Breast epithelium (tissue), 3 donors: ENCODE data around the gene RBP5.

Source experiments
- POLR2A ChIP-seq: fragments of 450-650 bp; IDR thresholded peaks from one replicate; pipeline ENCODE4 v1.6.1; 2016; ENCODE audit warnings: antibody characterized with exemption, mild to moderate bottlenecking, moderate library complexity
- TF ChIP-seq, protein P1 (sequence below), 3 donors: fragments of 450-650 bp; IDR thresholded peaks; one replicate each; pipeline ENCODE4 v1.5.1; 2016 to 2017; ENCODE audit warnings: antibody characterized with exemption in 3 of 3, mild to moderate bottlenecking in 3 of 3, moderate library complexity in 3 of 3

DNA sequence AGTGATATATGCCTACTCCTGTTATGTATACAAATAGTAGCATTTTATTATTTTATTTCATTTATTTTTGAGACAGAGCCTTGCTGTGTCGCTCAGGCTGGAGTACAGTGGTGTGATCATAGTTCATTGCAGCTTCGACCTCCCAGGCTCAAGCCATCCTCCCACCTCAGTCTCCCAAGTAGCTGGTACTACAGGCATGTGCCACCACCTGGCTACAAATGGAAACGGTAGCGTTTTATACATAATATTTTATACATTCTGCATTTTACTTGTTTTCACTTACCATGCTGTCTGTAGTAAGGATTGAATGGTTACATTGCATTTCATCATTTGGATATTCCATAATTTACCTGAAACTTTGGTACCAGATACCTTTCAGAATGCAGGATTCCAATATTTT lies 50.5 kb downstream of the RBP5 start:
- TF ChIP-seq, protein P1, sequence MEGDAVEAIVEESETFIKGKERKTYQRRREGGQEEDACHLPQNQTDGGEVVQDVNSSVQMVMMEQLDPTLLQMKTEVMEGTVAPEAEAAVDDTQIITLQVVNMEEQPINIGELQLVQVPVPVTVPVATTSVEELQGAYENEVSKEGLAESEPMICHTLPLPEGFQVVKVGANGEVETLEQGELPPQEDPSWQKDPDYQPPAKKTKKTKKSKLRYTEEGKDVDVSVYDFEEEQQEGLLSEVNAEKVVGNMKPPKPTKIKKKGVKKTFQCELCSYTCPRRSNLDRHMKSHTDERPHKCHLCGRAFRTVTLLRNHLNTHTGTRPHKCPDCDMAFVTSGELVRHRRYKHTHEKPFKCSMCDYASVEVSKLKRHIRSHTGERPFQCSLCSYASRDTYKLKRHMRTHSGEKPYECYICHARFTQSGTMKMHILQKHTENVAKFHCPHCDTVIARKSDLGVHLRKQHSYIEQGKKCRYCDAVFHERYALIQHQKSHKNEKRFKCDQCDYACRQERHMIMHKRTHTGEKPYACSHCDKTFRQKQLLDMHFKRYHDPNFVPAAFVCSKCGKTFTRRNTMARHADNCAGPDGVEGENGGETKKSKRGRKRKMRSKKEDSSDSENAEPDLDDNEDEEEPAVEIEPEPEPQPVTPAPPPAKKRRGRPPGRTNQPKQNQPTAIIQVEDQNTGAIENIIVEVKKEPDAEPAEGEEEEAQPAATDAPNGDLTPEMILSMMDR (IDR thresholded peaks at IDR 0.05), result no peak
- TF ChIP-seq POLR2A, result no peak
